ENCODE results near the gene SCGB3A2. TPM values are rescaled to one million over a fixed set of nuclear protein-coding genes. Genes with fewer than 3 reads are reported as not detected.
"Not testable (repeated sequence)": the region's sequence is repeated elsewhere in the genome, so short reads cannot be mapped to it uniquely, and the experiment has no call there.

The SCGB3A2 gene
- total and polyA plus RNA-seq, 10 donors, result 0.67 TPM; not detected in 9

- TF ChIP-seq POLR2A (IDR thresholded peaks at IDR 0.05), result no peak
- no peak for TF ChIP-seq POLR2AphosphoS5 (IDR thresholded peaks at IDR 0.05)
- TF ChIP-seq, protein P1, sequence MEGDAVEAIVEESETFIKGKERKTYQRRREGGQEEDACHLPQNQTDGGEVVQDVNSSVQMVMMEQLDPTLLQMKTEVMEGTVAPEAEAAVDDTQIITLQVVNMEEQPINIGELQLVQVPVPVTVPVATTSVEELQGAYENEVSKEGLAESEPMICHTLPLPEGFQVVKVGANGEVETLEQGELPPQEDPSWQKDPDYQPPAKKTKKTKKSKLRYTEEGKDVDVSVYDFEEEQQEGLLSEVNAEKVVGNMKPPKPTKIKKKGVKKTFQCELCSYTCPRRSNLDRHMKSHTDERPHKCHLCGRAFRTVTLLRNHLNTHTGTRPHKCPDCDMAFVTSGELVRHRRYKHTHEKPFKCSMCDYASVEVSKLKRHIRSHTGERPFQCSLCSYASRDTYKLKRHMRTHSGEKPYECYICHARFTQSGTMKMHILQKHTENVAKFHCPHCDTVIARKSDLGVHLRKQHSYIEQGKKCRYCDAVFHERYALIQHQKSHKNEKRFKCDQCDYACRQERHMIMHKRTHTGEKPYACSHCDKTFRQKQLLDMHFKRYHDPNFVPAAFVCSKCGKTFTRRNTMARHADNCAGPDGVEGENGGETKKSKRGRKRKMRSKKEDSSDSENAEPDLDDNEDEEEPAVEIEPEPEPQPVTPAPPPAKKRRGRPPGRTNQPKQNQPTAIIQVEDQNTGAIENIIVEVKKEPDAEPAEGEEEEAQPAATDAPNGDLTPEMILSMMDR (IDR thresholded peaks at IDR 0.05 in 8 of 11, conservative IDR thresholded peaks at IDR 0.05 in 3 of 11), result no peak
- no peaks in the 10 kb centered on the region for H3K9me3 ChIP-seq
- H3K4me1 ChIP-seq, result peaks cover 0 to 5% (median 0%) of the 10 kb centered on the region in 6 donors
- intact Hi-C loops (cut with DNase I; ENCODE audit: low total_unique reads), result no loop called here
- no peak for DNase-seq
- peaks cover 0 to 5% (median 0%) of the 10 kb centered on the region in 7 donors for H3K27me3 ChIP-seq (replicated peaks in 1 of 7)
- H3K4me3 ChIP-seq, result no peak overlapping the region
- H3K27ac ChIP-seq, result no peak overlapping the region
- no peaks in the 10 kb centered on the region for H3K36me3 ChIP-seq
- WGBS, 5 donors, result 74 to 92% (median 84%) methylated on average over 1 of the region's 1 CpG
Measured at GRCh38 chr5:147860641-147861025, 17.9 kb upstream of the SCGB3A2 start.

DNA sequence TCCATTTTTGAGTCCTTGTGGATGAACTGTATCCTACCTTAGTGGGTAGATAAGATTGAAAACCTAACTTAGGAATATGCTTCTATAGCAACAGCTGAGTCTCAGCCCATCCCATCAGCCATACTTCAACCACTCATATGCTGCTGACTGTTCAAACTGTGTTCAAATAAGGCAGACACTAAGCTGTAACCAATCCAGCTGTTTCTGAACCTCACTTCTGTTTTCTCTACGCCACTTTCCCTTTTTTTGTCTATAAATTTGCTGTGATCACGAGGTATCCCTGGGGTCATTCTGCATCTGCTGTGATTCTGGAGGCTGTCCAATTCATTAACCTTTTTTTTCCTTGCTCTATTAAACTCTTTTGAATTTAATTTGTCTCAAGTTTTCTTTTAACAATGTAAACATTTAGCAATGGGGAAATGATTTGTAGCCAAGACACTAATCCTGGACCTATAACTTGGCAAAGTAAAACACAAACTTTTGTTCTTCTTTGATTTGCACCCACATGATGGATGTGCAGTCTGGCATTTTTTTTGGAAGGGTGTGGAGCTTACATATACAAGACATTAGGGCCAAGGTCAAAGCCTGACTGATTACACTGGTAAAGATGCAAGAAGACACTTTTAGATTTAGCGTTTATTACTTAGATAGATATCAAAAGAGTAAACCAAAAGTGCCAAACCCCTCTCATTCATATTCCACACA is 14.9 kb upstream of the SCGB3A2 start:
- no peak overlapping the region for H3K4me3 ChIP-seq
- intact Hi-C loops (cut with DNase I; ENCODE audit: low total_unique reads), result no loop called here
- H3K27ac ChIP-seq, result no peak overlapping the region
- WGBS, 5 donors, result 36 to 52% (median 49%) methylated on average over 3 of the region's 3 CpGs
- no peaks in the 10 kb centered on the region for H3K27me3 ChIP-seq (replicated peaks in 1 of 7)
- H3K36me3 ChIP-seq, result no peaks in the 10 kb centered on the region
- H3K4me1 ChIP-seq, result no peaks in the 10 kb centered on the region
- H3K9me3 ChIP-seq, result no peaks in the 10 kb centered on the region
- DNase-seq, result no peak
- TF ChIP-seq, protein P1 (IDR thresholded peaks at IDR 0.05 in 8 of 11, conservative IDR thresholded peaks at IDR 0.05 in 3 of 11), result no peak
- TF ChIP-seq POLR2A (IDR thresholded peaks at IDR 0.05), result no peak
- TF ChIP-seq POLR2AphosphoS5 (IDR thresholded peaks at IDR 0.05), result no peak

GRCh38 chr5:147869112-147869511 is 9.4 kb upstream of the SCGB3A2 start:
- H3K9me3 ChIP-seq, result no peaks in the 10 kb centered on the region
- 46 to 66% (median 58%) methylated on average over 4 of the region's 4 CpGs for WGBS, 5 donors

GRCh38 chr5:147869892-147870291 is 8.6 kb upstream of the SCGB3A2 start:
- H3K36me3 ChIP-seq; H3K4me3 ChIP-seq; H3K27ac ChIP-seq; H3K27me3 ChIP-seq (replicated peaks in 1 of 7); H3K9me3 ChIP-seq; H3K4me1 ChIP-seq; intact Hi-C loops (cut with DNase I; ENCODE audit: low total_unique reads); DNase-seq: not testable (repeated sequence)
- 67 to 86% (median 76%) methylated on average over 4 to 6 of the region's 6 CpGs for WGBS, 5 donors

More at GRCh38 chr5:147869112-147869511, 9.4 kb upstream of the SCGB3A2 start:
- TF ChIP-seq POLR2AphosphoS5 (IDR thresholded peaks at IDR 0.05), result no peak
- TF ChIP-seq, protein P1 (IDR thresholded peaks at IDR 0.05 in 8 of 11, conservative IDR thresholded peaks at IDR 0.05 in 3 of 11), result no peak
- no peak for TF ChIP-seq POLR2A (IDR thresholded peaks at IDR 0.05)
- Histone ChIP-seq H3K27me3 (replicated peaks in 1 of 7) (no peaks in the 10 kb centered on the region), H3K27ac (no peak overlapping the region), H3K36me3 (no peaks in the 10 kb centered on the region), H3K4me1 (no peaks in the 10 kb centered on the region), H3K4me3 (no peak overlapping the region)
- intact Hi-C loops (cut with DNase I; ENCODE audit: low total_unique reads), result no loop called here
- no peak for DNase-seq

DNA sequence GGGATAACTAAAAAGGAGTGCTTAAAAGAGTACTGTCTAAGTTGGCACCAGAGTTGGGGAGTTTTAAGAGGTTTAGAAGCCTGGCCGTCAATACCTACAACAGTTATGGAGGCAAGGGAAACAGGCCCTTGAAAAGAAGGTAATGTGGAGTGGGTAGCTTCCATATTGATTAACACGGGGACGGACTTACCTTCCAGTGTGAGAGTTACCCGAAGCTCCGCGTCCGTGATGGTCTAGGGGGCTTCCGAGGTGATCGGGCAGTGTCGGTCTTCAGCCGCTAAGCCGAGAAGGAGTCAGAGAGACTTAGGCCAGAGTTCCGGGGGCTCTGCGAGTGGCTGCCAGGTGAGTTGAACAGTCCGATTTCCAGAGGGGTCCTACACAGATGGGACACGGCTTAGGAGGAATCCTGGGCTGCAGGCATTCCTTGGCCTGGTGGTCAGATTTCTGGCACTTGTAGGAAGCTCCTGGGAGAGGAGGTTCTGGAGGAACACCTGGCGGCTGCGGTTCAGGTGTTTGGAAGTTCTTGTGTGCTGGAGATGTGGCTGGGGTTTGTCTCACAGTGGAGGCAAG is 6.4 kb upstream of the SCGB3A2 start:
- WGBS, 5 donors, result 85 to 96% (median 95%) methylated on average over 15 to 18 of the region's 18 CpGs

GRCh38 chr5:147872744-147873435 is 5.6 kb upstream of the SCGB3A2 start:
- 82 to 91% (median 88%) methylated on average over 16 of the region's 16 CpGs for WGBS, 5 donors
- H3K4me1 ChIP-seq; intact Hi-C loops (cut with DNase I; ENCODE audit: low total_unique reads); H3K9me3 ChIP-seq; DNase-seq; H3K27ac ChIP-seq; H3K36me3 ChIP-seq; H3K4me3 ChIP-seq; H3K27me3 ChIP-seq (replicated peaks in 1 of 7): not testable (repeated sequence)

More for the DNA sequence above, 6.4 kb upstream of the SCGB3A2 start:
- DNase-seq; intact Hi-C loops (cut with DNase I; ENCODE audit: low total_unique reads); H3K4me3 ChIP-seq; H3K36me3 ChIP-seq; H3K4me1 ChIP-seq; H3K27ac ChIP-seq; H3K27me3 ChIP-seq (replicated peaks in 1 of 7); H3K9me3 ChIP-seq: not testable (repeated sequence)

GRCh38 chr5:147874118-147874875 is 4.2 kb upstream of the SCGB3A2 start:
- H3K4me3 ChIP-seq; H3K27me3 ChIP-seq (replicated peaks in 1 of 7); H3K4me1 ChIP-seq; DNase-seq; H3K36me3 ChIP-seq; H3K9me3 ChIP-seq; intact Hi-C loops (cut with DNase I; ENCODE audit: low total_unique reads); H3K27ac ChIP-seq: not testable (repeated sequence)
- WGBS, 5 donors, result 74 to 87% (median 81%) methylated on average over 4 to 8 of the region's 8 CpGs
